ENCODE data around the gene NELFA.

The NELFA gene

GRCh38 chr4:1986578-1987210 lies 22.1 kb downstream of the NELFA start (continued):
- no peak for TF ChIP-seq PATZ1 (CRISPR knock-in tag; IDR thresholded peaks at IDR 0.05; ENCODE audit: borderline replicate concordance)
- TF ChIP-seq ZFP30 (CRISPR knock-in tag; IDR thresholded peaks at IDR 0.05): no peak
- TF ChIP-seq PPARA (CRISPR knock-in tag; IDR thresholded peaks at IDR 0.05; ENCODE audit: borderline replicate concordance): no peak
- TF ChIP-seq TOX (CRISPR knock-in tag; IDR thresholded peaks at IDR 0.05; ENCODE audit: borderline replicate concordance): no peak

- ATAC-seq: no peak
- no peak for TF ChIP-seq CSDC2 (CRISPR knock-in tag; IDR thresholded peaks at IDR 0.05)
- no peak for TF ChIP-seq ZNF565 (CRISPR knock-in tag; conservative IDR thresholded peaks at IDR 0.05; ENCODE audit: low read depth)
- no peak for TF ChIP-seq ZC3H10 (CRISPR knock-in tag; IDR thresholded peaks at IDR 0.05)
- TF ChIP-seq CREB5 (CRISPR knock-in tag; IDR thresholded peaks at IDR 0.05; ENCODE audit: low read depth): no peak
- TF ChIP-seq POU6F1 (CRISPR knock-in tag; IDR thresholded peaks at IDR 0.05; ENCODE audit: borderline replicate concordance, low read depth): no peak
- TF ChIP-seq PATZ1 (CRISPR knock-in tag; IDR thresholded peaks at IDR 0.05; ENCODE audit: borderline replicate concordance): no peak
- no peak for TF ChIP-seq GLIS3 (CRISPR knock-in tag; IDR thresholded peaks at IDR 0.05)
- TF ChIP-seq ZFP3 (CRISPR knock-in tag; IDR thresholded peaks at IDR 0.05): no peak
- TF ChIP-seq ZNF70 (CRISPR knock-in tag; IDR thresholded peaks at IDR 0.05): no peak
- TF ChIP-seq PPARA (CRISPR knock-in tag; IDR thresholded peaks at IDR 0.05; ENCODE audit: borderline replicate concordance): no peak
- TF ChIP-seq SNAI2 (CRISPR knock-in tag; IDR thresholded peaks at IDR 0.05): no peak
These were observed 22.8 kb downstream of the NELFA start for GRCh38 chr4:1985780-1986577.

GRCh38 chr4:1985294-1985693 lies 23.5 kb downstream of the NELFA start:
- no peak; the same call in 1 of the 3 replicates for ATAC-seq
- no peak for TF ChIP-seq ZFP30 (CRISPR knock-in tag; IDR thresholded peaks at IDR 0.05)
- no peak for TF ChIP-seq TCF4 (CRISPR knock-in tag; IDR thresholded peaks at IDR 0.05; ENCODE audit: borderline replicate concordance)
- TF ChIP-seq ARNTL (CRISPR knock-in tag; IDR thresholded peaks at IDR 0.05; ENCODE audit: borderline replicate concordance, low read depth): no peak
- TF ChIP-seq ZNF565 (CRISPR knock-in tag; conservative IDR thresholded peaks at IDR 0.05; ENCODE audit: low read depth): no peak
- no peak for TF ChIP-seq TSHZ2 (CRISPR knock-in tag; IDR thresholded peaks at IDR 0.05)
- TF ChIP-seq PATZ1 (CRISPR knock-in tag; IDR thresholded peaks at IDR 0.05; ENCODE audit: borderline replicate concordance): no peak
- no peak for TF ChIP-seq RARB (CRISPR knock-in tag; IDR thresholded peaks at IDR 0.05)
- no peak for TF ChIP-seq CSRNP3 (CRISPR knock-in tag; IDR thresholded peaks at IDR 0.05)
- TF ChIP-seq OSR1 (CRISPR knock-in tag; IDR thresholded peaks at IDR 0.05): no peak
- no peak for TF ChIP-seq ZNF8 (CRISPR knock-in tag; IDR thresholded peaks at IDR 0.05)
- TF ChIP-seq SNAI2 (CRISPR knock-in tag; IDR thresholded peaks at IDR 0.05): no peak
- TF ChIP-seq CREB5 (CRISPR knock-in tag; IDR thresholded peaks at IDR 0.05; ENCODE audit: low read depth): no peak
- TF ChIP-seq GLIS3 (CRISPR knock-in tag; IDR thresholded peaks at IDR 0.05): no peak
- no peak for TF ChIP-seq ZNF70 (CRISPR knock-in tag; IDR thresholded peaks at IDR 0.05)
- TF ChIP-seq ESRRG (CRISPR knock-in tag; IDR thresholded peaks at IDR 0.05): no peak
